ENCODE data around the gene FOSL2.
"Not testable (repeated sequence)": the region's sequence is repeated elsewhere in the genome, so short reads cannot be mapped to it uniquely, and the experiment has no call there.

DNA sequence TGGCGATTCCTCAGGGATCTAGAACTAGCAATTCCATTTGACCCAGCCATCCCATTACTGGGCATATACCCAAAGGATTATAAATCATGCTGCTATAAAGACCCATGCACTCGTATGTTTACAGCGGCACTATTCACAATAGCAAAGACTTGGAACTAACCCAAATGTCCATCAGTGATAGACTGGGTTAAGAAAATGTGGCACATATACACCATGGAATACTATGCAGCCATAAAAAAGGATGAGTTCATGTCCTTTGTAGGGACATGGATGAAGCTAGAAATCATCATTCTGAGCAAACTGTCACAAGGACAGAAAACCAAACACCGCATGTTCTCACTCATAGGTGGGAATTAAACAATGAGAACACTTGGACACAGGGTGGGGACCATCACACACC, 20.9 kb upstream of the FOSL2 start:
- TF ChIP-seq POLR2AphosphoS5, CTCF, POLR2A (IDR thresholded peaks at IDR 0.05): not testable (repeated sequence)

All from breast epithelium (tissue), 3 donors.